HG03575 (cell line): ENCODE measurements around the gene SNCG.
"Not testable (repeated sequence)": the region's sequence is repeated elsewhere in the genome, so short reads cannot be mapped to it uniquely, and the experiment has no call there.

Experiments
- ATAC-seq: cut with Tn5 transposase; IDR thresholded peaks from one replicate; pipeline ENCODE4 v1.9.1; 2021; ENCODE audit not compliant: unreplicated experiment, insufficient number of reproducible peaks, low FRiP score; ENCODE audit errors: extremely low read depth

Gene SNCG

GRCh38 chr10:87008303-87008702 is 49.9 kb downstream of the SNCG start:
- ATAC-seq, result not testable (repeated sequence)

- not testable (repeated sequence) for ATAC-seq
Measured at GRCh38 chr10:87009134-87009696, 50.8 kb downstream of the SNCG start.
